ENCODE results near the gene IPO4. TPM values are rescaled to one million over a fixed set of nuclear protein-coding genes. Genes with fewer than 3 reads are reported as not detected.

The IPO4 gene
- total and polyA plus RNA-seq, 2 of the 13 experiments (the other 11 are each of a cell fraction or from before 2014, with no cell fraction given), result 39.0 to 179 TPM

DNA sequence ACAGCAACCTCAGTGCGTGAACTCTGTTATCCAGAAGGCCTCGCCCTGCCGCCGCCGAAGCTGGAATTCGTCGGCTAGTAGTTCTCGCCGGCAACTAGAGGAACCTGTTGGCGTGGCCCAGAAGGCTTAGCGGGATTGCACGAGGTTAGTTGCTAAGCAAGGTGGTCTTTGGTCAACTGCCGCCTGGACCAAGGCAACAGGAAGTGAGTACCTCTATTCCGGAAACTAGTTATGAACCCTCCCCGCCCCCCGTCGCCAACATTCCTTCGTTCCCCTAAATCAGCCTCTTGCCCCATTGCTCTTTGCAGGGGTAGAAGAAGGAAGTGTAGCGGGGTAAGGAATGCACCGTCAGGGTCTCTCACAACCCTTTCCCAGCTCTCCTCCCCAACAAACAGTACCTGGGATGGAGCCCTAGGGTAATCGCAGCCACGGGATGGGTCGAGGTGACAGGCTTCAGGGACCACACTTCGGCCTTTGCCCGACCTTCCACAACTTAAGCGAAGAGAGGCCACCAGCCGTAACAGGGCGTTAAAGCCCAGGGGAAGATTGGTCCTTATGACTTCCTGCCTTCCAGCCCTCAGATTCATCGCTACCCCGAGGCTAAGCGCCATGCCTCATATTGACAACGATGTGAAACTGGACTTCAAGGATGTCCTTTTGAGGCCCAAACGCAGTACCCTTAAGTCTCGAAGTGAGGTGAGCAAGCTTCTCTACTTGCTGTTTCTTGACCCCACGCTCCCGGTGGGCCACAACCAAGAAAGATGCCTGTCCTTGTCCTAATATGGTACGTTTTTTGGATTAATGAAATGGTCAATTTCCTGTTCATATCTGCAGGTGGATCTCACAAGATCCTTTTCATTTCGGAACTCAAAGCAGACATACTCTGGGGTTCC is 44.3 kb upstream of the IPO4 start, which contains the start of gene GMPR2 (continued):
- TF ChIP-seq ZNF619 (CRISPR knock-in tag; IDR thresholded peaks at IDR 0.05), result no peak
- TF ChIP-seq, protein P1, sequence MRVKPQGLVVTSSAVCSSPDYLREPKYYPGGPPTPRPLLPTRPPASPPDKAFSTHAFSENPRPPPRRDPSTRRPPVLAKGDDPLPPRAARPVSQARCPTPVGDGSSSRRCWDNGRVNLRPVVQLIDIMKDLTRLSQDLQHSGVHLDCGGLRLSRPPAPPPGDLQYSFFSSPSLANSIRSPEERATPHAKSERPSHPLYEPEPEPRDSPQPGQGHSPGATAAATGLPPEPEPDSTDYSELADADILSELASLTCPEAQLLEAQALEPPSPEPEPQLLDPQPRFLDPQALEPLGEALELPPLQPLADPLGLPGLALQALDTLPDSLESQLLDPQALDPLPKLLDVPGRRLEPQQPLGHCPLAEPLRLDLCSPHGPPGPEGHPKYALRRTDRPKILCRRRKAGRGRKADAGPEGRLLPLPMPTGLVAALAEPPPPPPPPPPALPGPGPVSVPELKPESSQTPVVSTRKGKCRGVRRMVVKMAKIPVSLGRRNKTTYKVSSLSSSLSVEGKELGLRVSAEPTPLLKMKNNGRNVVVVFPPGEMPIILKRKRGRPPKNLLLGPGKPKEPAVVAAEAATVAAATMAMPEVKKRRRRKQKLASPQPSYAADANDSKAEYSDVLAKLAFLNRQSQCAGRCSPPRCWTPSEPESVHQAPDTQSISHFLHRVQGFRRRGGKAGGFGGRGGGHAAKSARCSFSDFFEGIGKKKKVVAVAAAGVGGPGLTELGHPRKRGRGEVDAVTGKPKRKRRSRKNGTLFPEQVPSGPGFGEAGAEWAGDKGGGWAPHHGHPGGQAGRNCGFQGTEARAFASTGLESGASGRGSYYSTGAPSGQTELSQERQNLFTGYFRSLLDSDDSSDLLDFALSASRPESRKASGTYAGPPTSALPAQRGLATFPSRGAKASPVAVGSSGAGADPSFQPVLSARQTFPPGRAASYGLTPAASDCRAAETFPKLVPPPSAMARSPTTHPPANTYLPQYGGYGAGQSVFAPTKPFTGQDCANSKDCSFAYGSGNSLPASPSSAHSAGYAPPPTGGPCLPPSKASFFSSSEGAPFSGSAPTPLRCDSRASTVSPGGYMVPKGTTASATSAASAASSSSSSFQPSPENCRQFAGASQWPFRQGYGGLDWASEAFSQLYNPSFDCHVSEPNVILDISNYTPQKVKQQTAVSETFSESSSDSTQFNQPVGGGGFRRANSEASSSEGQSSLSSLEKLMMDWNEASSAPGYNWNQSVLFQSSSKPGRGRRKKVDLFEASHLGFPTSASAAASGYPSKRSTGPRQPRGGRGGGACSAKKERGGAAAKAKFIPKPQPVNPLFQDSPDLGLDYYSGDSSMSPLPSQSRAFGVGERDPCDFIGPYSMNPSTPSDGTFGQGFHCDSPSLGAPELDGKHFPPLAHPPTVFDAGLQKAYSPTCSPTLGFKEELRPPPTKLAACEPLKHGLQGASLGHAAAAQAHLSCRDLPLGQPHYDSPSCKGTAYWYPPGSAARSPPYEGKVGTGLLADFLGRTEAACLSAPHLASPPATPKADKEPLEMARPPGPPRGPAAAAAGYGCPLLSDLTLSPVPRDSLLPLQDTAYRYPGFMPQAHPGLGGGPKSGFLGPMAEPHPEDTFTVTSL (CRISPR knock-in tag; IDR thresholded peaks at IDR 0.05; ENCODE audit: borderline replicate concordance), result peak; percentile 70; the same call in 1 of the 2 replicates
- TF ChIP-seq XRCC5 (optimal IDR thresholded peaks at IDR 0.05; ENCODE audit: low read length), result peak; percentile 30
- no peak for TF ChIP-seq POLR2AphosphoS2 (IDR thresholded peaks at IDR 0.05; ENCODE audit: low read depth, low read length)
- peak; percentile 41 for TF ChIP-seq YY1 (IDR thresholded peaks at IDR 0.05; ENCODE audit: insufficient read depth, insufficient replicate concordance, low read depth, low read length)
- no peak for TF ChIP-seq HCFC1 (IDR thresholded peaks at IDR 0.05; ENCODE audit: low read depth, low read length)
- TF ChIP-seq PAWR (CRISPR knock-in tag; IDR thresholded peaks at IDR 0.05; ENCODE audit: borderline replicate concordance), result 0 out of 2 replicates have a peak, but pooled peaks have one; percentile 72
- no peak for TF ChIP-seq SMARCC2 (IDR thresholded peaks at IDR 0.05)
- TF ChIP-seq ZNF550 (CRISPR knock-in tag; IDR thresholded peaks at IDR 0.05; ENCODE audit: borderline replicate concordance), result peak; percentile 79; the same call in 1 of the 2 replicates
- peak; percentile 58; the same call in 1 of the 2 replicates for TF ChIP-seq ZNF614 (CRISPR knock-in tag; IDR thresholded peaks at IDR 0.05; ENCODE audit: borderline replicate concordance)
- TF ChIP-seq, protein P2, sequence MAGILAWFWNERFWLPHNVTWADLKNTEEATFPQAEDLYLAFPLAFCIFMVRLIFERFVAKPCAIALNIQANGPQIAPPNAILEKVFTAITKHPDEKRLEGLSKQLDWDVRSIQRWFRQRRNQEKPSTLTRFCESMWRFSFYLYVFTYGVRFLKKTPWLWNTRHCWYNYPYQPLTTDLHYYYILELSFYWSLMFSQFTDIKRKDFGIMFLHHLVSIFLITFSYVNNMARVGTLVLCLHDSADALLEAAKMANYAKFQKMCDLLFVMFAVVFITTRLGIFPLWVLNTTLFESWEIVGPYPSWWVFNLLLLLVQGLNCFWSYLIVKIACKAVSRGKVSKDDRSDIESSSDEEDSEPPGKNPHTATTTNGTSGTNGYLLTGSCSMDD (CRISPR knock-in tag; IDR thresholded peaks at IDR 0.05), result peak; percentile 91; the same call in 1 of the 2 replicates
- TF ChIP-seq NCOA5 (CRISPR knock-in tag; IDR thresholded peaks at IDR 0.05), result peak; percentile 37; the same call in 1 of the 2 replicates
- TF ChIP-seq CCAR2 (optimal IDR thresholded peaks at IDR 0.05; ENCODE audit: low read depth, low read length), result peak; percentile 89

Data from HepG2 (cell line).